Bronchus fibroblast of lung (primary cell): ENCODE data around the gene MRPL42. TPM values are rescaled to one million over a fixed set of nuclear protein-coding genes. Genes with fewer than 3 reads are reported as not detected.

Source experiments
- total RNA-seq: library from RNA; depleted of rRNA; stranded (reverse); fragments of >200 nt; gene quantifications from 2 replicates; pipeline ENCODE4 v1.2.3, GENCODE V29; 2015

The MRPL42 gene
- 68.8 and 78.2 TPM in 2 replicates for total RNA-seq

DNA sequence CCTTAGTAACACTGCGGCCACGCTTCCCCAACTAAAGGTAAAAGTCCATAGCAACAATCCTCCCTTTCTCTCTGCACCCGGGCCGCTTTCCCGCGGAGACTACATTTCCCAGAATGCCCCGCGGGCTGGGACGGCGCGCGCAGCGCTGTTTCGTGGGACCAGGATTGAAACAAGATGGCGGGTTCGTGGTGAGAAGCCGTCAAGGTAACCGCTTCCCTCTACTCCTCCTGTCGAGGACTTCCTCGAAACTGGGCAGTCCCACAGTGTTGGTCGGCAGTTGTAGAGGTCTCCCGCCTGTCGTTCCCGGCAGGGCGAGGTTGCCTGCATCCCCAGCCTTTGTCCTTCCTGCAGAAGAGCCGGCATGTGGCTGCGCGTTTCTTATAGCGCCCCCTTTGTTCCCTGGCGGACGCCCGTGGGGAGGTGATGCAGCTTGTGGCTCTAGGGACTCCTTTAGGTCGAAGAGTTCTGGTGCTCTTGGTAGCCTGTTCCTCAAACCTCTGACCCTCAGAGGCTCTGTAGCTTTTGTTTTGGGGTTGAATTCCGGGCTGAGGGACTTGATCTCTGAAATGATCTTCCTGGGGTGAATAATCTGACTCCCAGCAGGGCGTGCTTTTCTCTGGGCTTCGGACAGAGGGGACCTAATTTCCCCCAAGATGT is at the start of gene MRPL42:
Gene MRPL42, plus strand, starts transcription at position 164 of the 657 bp plus-strand sequence. CDS start 1,772 bp downstream, outside the sequence.

DNA sequence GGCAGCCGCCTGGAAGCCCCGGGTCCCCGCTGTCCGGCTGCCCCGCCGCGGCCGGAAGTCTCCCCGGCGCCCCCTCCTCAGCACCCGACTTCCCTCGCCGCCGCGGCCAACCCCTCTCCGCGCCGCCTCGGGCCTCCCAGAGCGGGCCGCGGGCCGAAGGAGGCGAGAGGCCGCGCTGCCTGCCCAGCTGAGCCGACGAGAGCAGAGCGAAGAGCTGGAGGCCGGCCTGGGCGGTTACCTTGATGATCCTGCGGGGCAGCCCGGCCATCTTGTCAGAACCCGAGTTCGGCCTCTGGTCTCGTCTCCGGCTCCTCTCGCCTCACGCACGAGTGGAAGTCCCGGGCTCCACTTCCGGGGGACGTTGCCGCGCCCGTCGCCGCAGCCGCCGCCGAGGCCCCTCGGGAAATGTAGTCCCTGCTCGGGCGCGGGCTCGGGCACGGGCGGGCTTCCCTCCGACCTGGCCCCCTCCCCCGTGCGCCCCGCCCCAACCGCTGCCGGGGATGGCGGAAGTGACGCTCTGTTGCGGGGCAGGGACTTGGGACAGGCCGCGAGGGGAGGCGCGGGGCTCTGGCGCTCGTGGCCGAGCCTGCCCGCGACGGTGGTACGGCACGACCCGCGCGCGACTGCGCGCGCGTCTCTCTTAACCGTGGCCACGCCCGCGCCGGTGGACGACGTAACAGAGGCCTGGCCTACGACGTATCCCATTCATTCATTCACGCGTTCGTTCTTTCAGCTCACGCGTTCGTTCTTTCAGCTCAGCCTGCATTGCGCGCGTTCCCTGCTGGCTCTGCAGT is 25.5 kb upstream of the MRPL42 start, which contains the start of gene UBE2N:
Gene UBE2N, minus strand, starts transcription at position 331 of the 794 bp plus-strand sequence. Its CDS starts 63 bp downstream, at position 268.

Other genes starting within 250 kb of the MRPL42 start
- 40.1 and 52.1 TPM in 2 replicates for gene NUDT4, start 89.6 kb upstream of the MRPL42 start, total RNA-seq
- gene UBE2N, start 25.6 kb upstream of the MRPL42 start, total RNA-seq: 75.2 and 78.7 TPM in 2 replicates
- 63.2 and 72.0 TPM in 2 replicates for gene SOCS2, start 105.2 kb downstream of the MRPL42 start, total RNA-seq
- 41.0 and 44.4 TPM in 2 replicates for gene CRADD, start 209.9 kb downstream of the MRPL42 start, total RNA-seq